Fibroblast of lung (primary cell): ENCODE results near the gene METTL18. TPM values are rescaled to one million over a fixed set of nuclear protein-coding genes. Genes with fewer than 3 reads are reported as not detected.

ENCODE experiments used
- DNase-seq, 2 donors: peaks; one replicate each; pipeline versions ENCODE4 v3.0.0 to v3.0.0-alpha.2; 2010; ENCODE audit warnings: low read depth in 2 of 2
- H2AFZ ChIP-seq: 2 replicates; pipeline ENCODE4 v1.5.1; 2012; ENCODE audit warnings: low read length, control low read depth, inconsistent platforms
- H3K27ac ChIP-seq: 2 replicates; pipeline ENCODE4 v1.5.1; 2011; ENCODE audit warnings: low read length, control low read depth; ENCODE audit not compliant: insufficient read depth
- H3K27me3 ChIP-seq: 2 replicates; pipeline ENCODE4 v1.5.1; 2011; ENCODE audit warnings: mild to moderate bottlenecking, low read length; ENCODE audit not compliant: control insufficient read depth, insufficient read depth
- H3K36me3 ChIP-seq: 2 replicates; pipeline ENCODE4 v1.5.1; 2011; ENCODE audit warnings: low read length; ENCODE audit not compliant: control insufficient read depth, insufficient read depth
- H3K4me1 ChIP-seq: 2 replicates; pipeline ENCODE4 v1.5.1; 2011; ENCODE audit warnings: low read length; ENCODE audit not compliant: control insufficient read depth, insufficient read depth; ENCODE audit errors: extremely low read depth
- H3K4me2 ChIP-seq: 2 replicates; pipeline ENCODE4 v1.5.1; 2011; ENCODE audit warnings: low read length, control low read depth; ENCODE audit not compliant: insufficient read depth; ENCODE audit errors: extremely low read depth
- H3K4me3 ChIP-seq, 4 experiments: fragments of 200-600 bp in 1 of 4; sonication (generic) in 1 of 4; replicated peaks in 1 of 4; 2 replicates each; pipeline ENCODE4 v1.5.1; 2011 to 2016; ENCODE audit warnings: low read length in 4 of 4, low read depth in 3 of 4, mild to moderate bottlenecking in 3 of 4, control low read depth in 2 of 4, inconsistent platforms in 1 of 4, mixed read lengths in 1 of 4; ENCODE audit not compliant: insufficient read depth in 1 of 4; ENCODE audit errors: control extremely low read depth in 1 of 4
- H3K79me2 ChIP-seq: 2 replicates; pipeline ENCODE4 v1.5.1; 2012; ENCODE audit warnings: mild to moderate bottlenecking, low read length, inconsistent platforms; ENCODE audit not compliant: control insufficient read depth, insufficient read depth
- H3K9ac ChIP-seq: 2 replicates; pipeline ENCODE4 v1.5.1; 2011; ENCODE audit warnings: mild to moderate bottlenecking, low read length, control low read depth; ENCODE audit not compliant: insufficient read depth
- H3K9me3 ChIP-seq: 2 replicates; pipeline ENCODE4 v1.5.1; 2012; ENCODE audit warnings: low read depth, low read length; ENCODE audit not compliant: control insufficient read depth, insufficient read depth
- H4K20me1 ChIP-seq: 2 replicates; pipeline ENCODE4 v1.5.1; 2011; ENCODE audit warnings: low read length; ENCODE audit not compliant: control insufficient read depth, insufficient read depth; ENCODE audit errors: extremely low read depth
- CTCF ChIP-seq, 2 donors: IDR thresholded peaks in 1 of 2; conservative IDR thresholded peaks in 1 of 2; 1 replicate in 1 of 2; 2 replicates in 1 of 2; pipeline ENCODE4 v1.5.1; 2011 to 2012; ENCODE audit warnings: low read length in 2 of 2, control low read depth in 1 of 2, inconsistent platforms in 1 of 2, low read depth in 1 of 2, mild to moderate bottlenecking in 1 of 2
- EZH2 ChIP-seq: IDR thresholded peaks from 2 replicates; pipeline ENCODE4 v1.5.1; 2012; ENCODE audit warnings: low read length, control low read depth, mild to moderate bottlenecking; ENCODE audit errors: missing control alignments
- polyA plus RNA-seq, 2 donors: library from polyadenylated mRNA; depleted of rRNA in 1 of 2; stranded (reverse) in 1 of 2; unstranded in 1 of 2; fragments of >200 nt; gene quantifications; 2 replicates each; pipeline ENCODE4 v1.2.1, GENCODE V29; 2011 to 2012; ENCODE audit warnings: missing spikeins in 1 of 2
- total RNA-seq: library from RNA; depleted of rRNA; stranded (reverse); fragments of >200 nt; gene quantifications from 2 replicates; pipeline ENCODE4 v1.2.1, GENCODE V29; 2014

METTL18 gene
- total and polyA plus RNA-seq, 2 donors (not counting 1 experiment from before 2014, with no cell fraction given): 5.3 to 10.9 TPM

- H3K27ac ChIP-seq: no peak overlapping the region
- no peak overlapping the region for H3K4me2 ChIP-seq
- H3K9ac ChIP-seq: no peak overlapping the region
- no peaks in the 10 kb centered on the region for H3K4me1 ChIP-seq
- no peaks in the 10 kb centered on the region for H3K9me3 ChIP-seq
- H3K36me3 ChIP-seq: no peaks in the 10 kb centered on the region
- H2AFZ ChIP-seq: no peak overlapping the region
- H3K4me3 ChIP-seq: no peak overlapping the region
- DNase-seq: no peak
- H3K27me3 ChIP-seq: no peaks in the 10 kb centered on the region
- H4K20me1 ChIP-seq: no peaks in the 10 kb centered on the region
- no peaks in the 10 kb centered on the region for H3K79me2 ChIP-seq
- TF ChIP-seq CTCF (conservative IDR thresholded peaks at IDR 0.05 in 1 of 2, IDR thresholded peaks at IDR 0.05 in 1 of 2; ENCODE audit: low read depth in 1 of 2, low read length in 2 of 2) (no peak), EZH2 (no peak)
These were observed 32.0 kb downstream of the METTL18 start for GRCh38 chr1:169762699-169763098.

- no peaks in the 10 kb centered on the region for H3K36me3 ChIP-seq
- H3K9me3 ChIP-seq: no peaks in the 10 kb centered on the region
- H3K4me1 ChIP-seq: no peaks in the 10 kb centered on the region
- no peaks in the 10 kb centered on the region for H3K79me2 ChIP-seq
- no peak overlapping the region for H3K4me3 ChIP-seq
- no peak for DNase-seq
- no peaks in the 10 kb centered on the region for H3K27me3 ChIP-seq
- no peak overlapping the region for H3K9ac ChIP-seq
- no peaks in the 10 kb centered on the region for H4K20me1 ChIP-seq
- no peak overlapping the region for H3K4me2 ChIP-seq
- no peak overlapping the region for H3K27ac ChIP-seq
- TF ChIP-seq EZH2: no peak
- TF ChIP-seq CTCF (conservative IDR thresholded peaks at IDR 0.05 in 1 of 2, IDR thresholded peaks at IDR 0.05 in 1 of 2; ENCODE audit: low read depth in 1 of 2, low read length in 2 of 2): no peak
- no peak overlapping the region for H2AFZ ChIP-seq
These were observed 35.7 kb downstream of the METTL18 start for GRCh38 chr1:169759038-169759437.

GRCh38 chr1:169753549-169753948 lies 41.2 kb downstream of the METTL18 start:
- DNase-seq: no peak
- no peak for TF ChIP-seq EZH2
- TF ChIP-seq CTCF (conservative IDR thresholded peaks at IDR 0.05 in 1 of 2, IDR thresholded peaks at IDR 0.05 in 1 of 2; ENCODE audit: low read depth in 1 of 2, low read length in 2 of 2): no peak
- H3K27me3 ChIP-seq: no peaks in the 10 kb centered on the region

More at GRCh38 chr1:169753549-169753948, 41.2 kb downstream of the METTL18 start:
- H3K9ac ChIP-seq: no peak overlapping the region
- H3K9me3 ChIP-seq: no peaks in the 10 kb centered on the region
- H3K36me3 ChIP-seq: no peaks in the 10 kb centered on the region
- no peak overlapping the region for H2AFZ ChIP-seq
- no peak overlapping the region for H3K4me3 ChIP-seq
- no peaks in the 10 kb centered on the region for H4K20me1 ChIP-seq
- H3K4me1 ChIP-seq: no peaks in the 10 kb centered on the region
- no peaks in the 10 kb centered on the region for H3K79me2 ChIP-seq
- no peak overlapping the region for H3K4me2 ChIP-seq
- H3K27ac ChIP-seq: no peak overlapping the region
